ENCODE results near the gene UGT2B15.
A peak's percentile ranks its signal among the peaks of the same experiment; 100 is the strongest.

UGT2B15 gene

DNA sequence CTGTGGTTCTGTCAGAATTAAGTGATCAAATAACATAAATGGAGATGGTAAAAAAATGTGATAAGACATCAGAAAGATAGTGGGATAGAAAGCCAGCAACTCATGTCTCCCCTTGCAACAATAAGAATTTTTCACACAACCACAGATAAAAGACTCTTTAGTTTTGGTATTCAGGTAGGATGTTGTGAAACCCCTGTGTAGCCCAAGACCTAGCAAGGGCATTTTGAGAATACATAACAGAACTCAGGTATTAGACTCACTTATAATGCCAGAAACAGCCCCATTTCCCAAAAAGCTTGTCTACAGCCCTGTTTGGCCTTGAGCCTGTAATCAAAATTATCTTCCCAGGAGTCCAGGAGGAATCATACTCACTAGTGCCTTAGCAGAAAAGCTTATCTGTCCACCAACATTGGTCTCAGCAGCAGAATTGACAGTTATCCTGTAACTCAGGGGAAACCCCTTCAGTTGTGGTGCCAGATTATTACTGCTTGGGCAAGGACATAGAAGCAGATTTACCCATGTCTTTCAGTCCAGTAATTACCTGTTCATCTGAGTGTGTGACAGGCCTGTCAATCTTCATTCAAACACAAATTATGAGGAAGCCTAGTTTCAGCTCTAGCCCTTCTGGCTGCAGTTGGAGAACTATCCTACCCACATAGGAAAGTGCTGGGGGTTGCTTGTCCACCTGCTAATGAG is 53.3 kb downstream of the UGT2B15 start:
- DNase-seq (ENCODE audit: low read depth), result no peak
- TF ChIP-seq, protein P1, sequence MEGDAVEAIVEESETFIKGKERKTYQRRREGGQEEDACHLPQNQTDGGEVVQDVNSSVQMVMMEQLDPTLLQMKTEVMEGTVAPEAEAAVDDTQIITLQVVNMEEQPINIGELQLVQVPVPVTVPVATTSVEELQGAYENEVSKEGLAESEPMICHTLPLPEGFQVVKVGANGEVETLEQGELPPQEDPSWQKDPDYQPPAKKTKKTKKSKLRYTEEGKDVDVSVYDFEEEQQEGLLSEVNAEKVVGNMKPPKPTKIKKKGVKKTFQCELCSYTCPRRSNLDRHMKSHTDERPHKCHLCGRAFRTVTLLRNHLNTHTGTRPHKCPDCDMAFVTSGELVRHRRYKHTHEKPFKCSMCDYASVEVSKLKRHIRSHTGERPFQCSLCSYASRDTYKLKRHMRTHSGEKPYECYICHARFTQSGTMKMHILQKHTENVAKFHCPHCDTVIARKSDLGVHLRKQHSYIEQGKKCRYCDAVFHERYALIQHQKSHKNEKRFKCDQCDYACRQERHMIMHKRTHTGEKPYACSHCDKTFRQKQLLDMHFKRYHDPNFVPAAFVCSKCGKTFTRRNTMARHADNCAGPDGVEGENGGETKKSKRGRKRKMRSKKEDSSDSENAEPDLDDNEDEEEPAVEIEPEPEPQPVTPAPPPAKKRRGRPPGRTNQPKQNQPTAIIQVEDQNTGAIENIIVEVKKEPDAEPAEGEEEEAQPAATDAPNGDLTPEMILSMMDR (IDR thresholded peaks at IDR 0.05; ENCODE audit: insufficient read depth, low read depth, low read length, missing control alignments), result no peak
- H3K4me3 ChIP-seq (ENCODE audit: low read length), result no peak overlapping the region

DNA sequence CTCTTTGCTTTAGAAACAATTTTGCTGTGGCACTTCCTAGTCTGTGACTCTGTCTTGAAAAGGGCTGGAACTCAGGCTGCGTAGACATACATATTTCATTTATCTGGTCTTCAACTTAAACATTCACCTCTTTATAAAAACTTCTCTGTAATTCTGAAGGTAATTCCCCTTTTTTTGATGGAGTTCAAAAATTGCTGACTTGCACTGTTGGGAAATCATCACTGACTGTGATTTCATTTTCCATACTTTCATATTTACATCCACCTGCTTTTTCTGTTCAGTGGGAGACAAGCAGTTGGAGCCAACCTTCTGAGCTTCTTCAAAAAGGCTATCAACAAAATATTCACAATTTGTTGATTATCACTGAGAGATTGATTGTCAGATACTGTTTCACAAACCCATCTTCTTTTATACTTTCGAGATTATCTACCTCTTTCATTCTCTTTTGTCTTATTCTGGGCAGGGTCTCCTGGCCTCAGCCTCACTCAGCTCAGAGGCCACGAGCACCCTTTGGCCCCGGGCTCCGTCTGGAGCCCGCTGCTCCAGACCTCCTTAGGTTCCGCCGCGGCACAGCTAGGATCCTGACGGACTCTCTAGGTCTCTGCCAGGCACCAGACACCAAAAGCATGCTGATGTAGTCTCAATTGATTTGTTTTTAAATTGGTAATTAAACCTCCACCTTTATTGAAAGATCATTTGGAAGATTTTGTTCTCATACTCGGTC is 54.6 kb downstream of the UGT2B15 start:
- H3K4me3 ChIP-seq (ENCODE audit: low read length), result no peak overlapping the region
- DNase-seq (ENCODE audit: low read depth), result no peak
- TF ChIP-seq, protein P1 (IDR thresholded peaks at IDR 0.05; ENCODE audit: insufficient read depth, low read depth, low read length, missing control alignments), result no peak

DNA sequence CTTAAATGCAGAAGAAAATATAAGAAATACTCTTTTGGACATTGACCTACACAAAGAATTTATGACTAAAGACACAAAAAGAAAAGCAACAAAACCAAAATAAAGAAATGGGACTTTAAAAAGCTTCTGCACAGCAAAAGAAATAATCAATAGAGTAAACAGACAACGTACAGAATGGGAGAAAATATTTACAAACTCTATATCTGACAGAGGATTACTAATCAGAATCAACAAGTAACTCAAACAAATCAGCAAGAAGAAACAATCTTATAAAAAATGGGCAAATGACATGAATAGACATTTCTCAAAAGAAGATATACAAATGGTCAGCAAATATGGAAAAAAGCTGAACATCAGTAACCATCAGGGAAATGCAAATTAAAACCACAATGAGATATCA is 56.7 kb downstream of the UGT2B15 start:
- TF ChIP-seq, protein P1 (IDR thresholded peaks at IDR 0.05; ENCODE audit: insufficient read depth, low read depth, low read length, missing control alignments), result no peak
- no peak for DNase-seq (ENCODE audit: low read depth)
- no peak overlapping the region for H3K4me3 ChIP-seq (ENCODE audit: low read length)

DNA sequence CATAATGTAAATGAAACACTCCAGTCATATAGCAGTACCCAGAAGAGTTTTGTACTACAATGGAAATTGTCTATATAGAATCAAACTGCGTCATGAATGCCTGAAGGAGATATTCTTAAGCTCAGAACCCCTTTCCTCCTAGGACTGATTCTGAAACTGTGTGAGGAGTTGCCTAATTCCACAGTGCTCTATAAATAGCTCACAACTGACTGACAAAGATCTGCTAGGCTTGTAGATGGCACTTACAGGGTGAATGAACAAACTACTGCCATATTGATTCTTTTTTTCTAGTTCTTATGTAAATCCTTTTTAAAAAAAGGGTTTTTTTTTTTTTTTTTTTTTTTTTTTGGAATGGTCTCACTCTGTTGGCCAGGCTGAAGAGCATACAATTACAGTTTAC is 64.2 kb downstream of the UGT2B15 start:
- TF ChIP-seq, protein P1 (IDR thresholded peaks at IDR 0.05; ENCODE audit: insufficient read depth, low read depth, low read length, missing control alignments), result no peak
- H3K4me3 ChIP-seq (ENCODE audit: low read length), result no peak overlapping the region
- no peak for DNase-seq (ENCODE audit: low read depth)

DNA sequence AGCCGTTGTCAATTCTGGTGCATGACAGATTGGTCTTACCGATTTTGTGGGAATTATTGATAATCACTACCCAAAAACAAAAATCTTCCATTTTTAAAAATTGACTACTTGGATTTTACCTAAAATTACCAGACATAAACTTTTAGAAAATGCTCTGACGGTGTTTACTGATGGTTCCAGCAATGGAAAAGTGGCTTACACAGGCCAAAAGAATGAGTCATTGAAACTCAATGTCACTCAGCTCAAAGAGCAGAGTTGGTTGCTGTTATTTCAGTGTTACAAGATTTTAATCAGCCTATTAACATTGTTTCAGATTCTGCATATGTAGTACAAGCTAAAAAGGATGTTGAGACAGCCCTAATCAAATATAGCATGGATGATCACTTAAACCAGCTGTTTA is 71.3 kb downstream of the UGT2B15 start:
- TF ChIP-seq, protein P1 (IDR thresholded peaks at IDR 0.05; ENCODE audit: insufficient read depth, low read depth, low read length, missing control alignments), result no peak
- peak; percentile 1 for DNase-seq (ENCODE audit: low read depth)
- no peak overlapping the region for H3K4me3 ChIP-seq (ENCODE audit: low read length)

DNA sequence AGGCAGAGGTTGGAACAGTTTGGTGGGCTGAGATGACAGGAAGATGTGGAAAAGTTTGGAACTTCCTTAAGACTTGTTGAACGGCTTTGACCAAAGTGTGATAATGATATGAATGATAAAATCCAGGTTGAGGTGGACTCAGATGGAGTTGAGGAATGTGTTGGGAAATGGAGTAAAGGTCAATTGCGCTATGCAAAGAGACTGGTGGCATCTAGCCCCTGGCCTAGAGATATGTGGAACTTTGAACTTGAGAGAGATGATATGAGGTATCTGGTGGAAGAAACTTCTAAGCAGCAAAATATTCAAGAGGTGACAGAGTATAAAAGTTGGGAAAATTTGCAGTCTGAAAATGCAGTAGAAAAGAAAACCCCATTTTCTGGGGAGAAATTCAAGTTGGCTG is 73.0 kb downstream of the UGT2B15 start:
- TF ChIP-seq, protein P1 (IDR thresholded peaks at IDR 0.05; ENCODE audit: insufficient read depth, low read depth, low read length, missing control alignments), result no peak

More for the DNA sequence above, 73.0 kb downstream of the UGT2B15 start:
- DNase-seq (ENCODE audit: low read depth), result no peak
- H3K4me3 ChIP-seq (ENCODE audit: low read length), result no peak overlapping the region
